Activated naive CD8-positive, alpha-beta T cell treated with anti-CD3 and anti-CD28 coated beads for 36 hours (primary cell): ENCODE results near the gene TM7SF2. TPM values are rescaled to one million over a fixed set of nuclear protein-coding genes. Genes with fewer than 3 reads are reported as not detected.
A peak's percentile ranks its signal among the peaks of the same experiment; 100 is the strongest.

Experiments
- DNase-seq: peaks from one replicate; pipeline ENCODE4 v3.0.0; 2021
- H3K27ac Mint-ChIP-seq: one replicate; pipeline ENCODE4 v1.8.0; 2022; ENCODE audit warnings: mild to moderate bottlenecking, moderate library complexity, mixed read lengths
- H3K27me3 Mint-ChIP-seq: one replicate; pipeline ENCODE4 v1.8.0; 2022; ENCODE audit warnings: mild to moderate bottlenecking, mixed read lengths
- H3K36me3 Mint-ChIP-seq: one replicate; pipeline ENCODE4 v1.8.0; 2021; ENCODE audit warnings: mild to moderate bottlenecking, mixed read lengths
- H3K4me1 Mint-ChIP-seq: one replicate; pipeline ENCODE4 v1.8.0; 2021; ENCODE audit warnings: mixed read lengths
- H3K4me3 Mint-ChIP-seq: one replicate; pipeline ENCODE4 v1.8.0; 2022; ENCODE audit warnings: mild to moderate bottlenecking, moderate library complexity, mixed read lengths
- H3K9me3 Mint-ChIP-seq: one replicate; pipeline ENCODE4 v1.8.0; 2022; ENCODE audit warnings: mixed read lengths
- total RNA-seq, 2 experiments: library from RNA; stranded (reverse); gene quantifications; one replicate each; pipeline ENCODE4 v1.2.3, GENCODE V29; 2021

Gene TM7SF2
- 10 to 100 TPM; 12.3 to 14.7 TPM for total RNA-seq

GRCh38 chr11:65111744-65112545, at the start of gene TM7SF2:
Gene TM7SF2, plus strand, starts transcription at chr11:65111872. Its CDS starts 144 bp downstream, at chr11:65112016.
- peaks cover 3% of the 10 kb centered on the region for H3K27me3 Mint-ChIP-seq
- peak within 1 kb of the TSS; percentile 88 for H3K4me3 Mint-ChIP-seq
- peaks cover 17% of the 10 kb centered on the region for H3K36me3 Mint-ChIP-seq
- peak; percentile 95 for DNase-seq
- peak within 1 kb of the TSS; percentile 83 for H3K27ac Mint-ChIP-seq
- peaks cover 44% of the 10 kb centered on the region for H3K4me1 Mint-ChIP-seq
- no peaks in the 10 kb centered on the region for H3K9me3 Mint-ChIP-seq

DNA sequence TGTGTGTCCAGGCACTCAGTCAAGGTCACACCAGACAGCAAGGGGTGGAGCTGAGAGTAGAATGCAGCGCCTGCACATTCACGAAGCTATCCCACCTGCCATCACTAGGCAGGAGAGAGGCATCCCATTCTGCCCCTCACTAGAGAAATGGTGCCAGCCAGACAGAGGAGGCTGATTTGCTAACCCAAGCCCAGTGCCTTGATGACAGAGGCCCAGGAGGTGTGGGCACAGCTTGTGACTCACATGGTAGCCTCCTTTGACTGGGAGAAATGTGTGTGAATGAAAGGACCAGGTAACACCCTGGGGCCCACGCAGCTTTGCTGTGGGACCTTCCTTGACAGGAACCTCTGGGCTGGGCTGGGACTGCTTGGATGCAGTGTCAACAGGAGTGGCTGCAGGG, 48.1 kb upstream of the TM7SF2 start:
- Mint-ChIP-seq H3K36me3 (no peaks in the 10 kb centered on the region), H3K27ac (no peak overlapping the region), H3K4me3 (no peak overlapping the region), H3K9me3 (no peaks in the 10 kb centered on the region), H3K4me1 (no peaks in the 10 kb centered on the region), H3K27me3 (peaks cover 5% of the 10 kb centered on the region)
- no peak for DNase-seq

GRCh38 chr11:65064847-65065240, 46.8 kb upstream of the TM7SF2 start:
- H3K36me3 Mint-ChIP-seq, result no peaks in the 10 kb centered on the region
- no peak overlapping the region for H3K27ac Mint-ChIP-seq
- peaks cover 5% of the 10 kb centered on the region for H3K27me3 Mint-ChIP-seq
- DNase-seq, result no peak
- H3K4me1 Mint-ChIP-seq, result no peaks in the 10 kb centered on the region
- no peaks in the 10 kb centered on the region for H3K9me3 Mint-ChIP-seq
- H3K4me3 Mint-ChIP-seq, result no peak overlapping the region

- DNase-seq, result no peak
- Mint-ChIP-seq H3K4me3 (no peak overlapping the region), H3K9me3 (no peaks in the 10 kb centered on the region), H3K27me3 (peaks cover 5% of the 10 kb centered on the region), H3K36me3 (no peaks in the 10 kb centered on the region), H3K27ac (no peak overlapping the region), H3K4me1 (no peaks in the 10 kb centered on the region)
These were observed 45.8 kb upstream of the TM7SF2 start for GRCh38 chr11:65065851-65066250.

DNA sequence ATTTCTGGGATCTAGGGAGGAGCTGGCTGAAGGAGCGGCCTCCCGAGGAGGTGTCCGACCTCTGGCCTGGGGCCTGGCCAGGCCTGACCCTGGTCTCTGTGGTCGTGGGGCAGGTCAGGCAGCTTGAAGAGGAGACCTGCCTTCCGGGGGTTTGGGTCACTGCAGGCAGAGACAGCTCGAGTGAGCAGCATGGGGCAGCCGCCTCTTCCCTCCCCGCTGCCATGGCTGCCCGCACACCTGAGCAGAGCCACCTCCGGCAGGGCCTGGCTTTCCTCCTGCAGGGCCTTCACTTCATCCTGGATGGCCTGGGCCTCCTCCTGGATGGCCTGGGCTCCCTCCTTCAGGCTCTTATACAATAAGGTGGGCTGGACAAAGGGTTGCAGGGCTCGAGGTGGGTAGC, 45.4 kb upstream of the TM7SF2 start:
- no peak overlapping the region for H3K4me3 Mint-ChIP-seq
- peaks cover 5% of the 10 kb centered on the region for H3K27me3 Mint-ChIP-seq
- H3K36me3 Mint-ChIP-seq, result no peaks in the 10 kb centered on the region
- DNase-seq, result no peak
- H3K9me3 Mint-ChIP-seq, result no peaks in the 10 kb centered on the region
- H3K27ac Mint-ChIP-seq, result no peak overlapping the region
- no peaks in the 10 kb centered on the region for H3K4me1 Mint-ChIP-seq

- DNase-seq, result no peak
- no peaks in the 10 kb centered on the region for H3K36me3 Mint-ChIP-seq
- H3K4me3 Mint-ChIP-seq, result no peak overlapping the region
- no peak overlapping the region for H3K27ac Mint-ChIP-seq
- no peaks in the 10 kb centered on the region for H3K9me3 Mint-ChIP-seq
- peaks cover 5% of the 10 kb centered on the region for H3K27me3 Mint-ChIP-seq
- no peaks in the 10 kb centered on the region for H3K4me1 Mint-ChIP-seq
These were observed 44.8 kb upstream of the TM7SF2 start for GRCh38 chr11:65066805-65067291.

DNA sequence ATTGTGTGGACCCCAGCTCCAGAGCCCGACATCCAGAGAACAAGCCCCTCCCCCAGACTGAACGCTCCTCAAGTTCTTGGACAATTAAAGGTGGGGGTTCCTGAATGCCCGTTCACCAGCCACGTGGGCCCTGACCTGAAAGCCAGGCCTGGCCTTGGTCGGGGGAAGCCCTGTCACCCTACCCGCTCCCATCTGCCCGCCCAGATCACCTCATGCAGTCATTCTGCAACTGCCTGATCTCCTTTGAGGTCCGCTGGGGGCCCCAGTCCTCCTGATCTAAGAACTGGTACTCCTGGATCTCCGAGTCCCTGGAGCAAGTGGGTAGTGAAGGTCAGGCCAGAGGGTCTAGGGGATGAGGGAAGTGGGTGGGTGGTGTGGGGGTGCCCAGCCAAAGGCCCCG, 44.2 kb upstream of the TM7SF2 start:
- Mint-ChIP-seq H3K27me3 (peaks cover 1% of the 10 kb centered on the region), H3K36me3 (no peaks in the 10 kb centered on the region), H3K4me3 (no peak overlapping the region), H3K9me3 (no peaks in the 10 kb centered on the region), H3K4me1 (no peaks in the 10 kb centered on the region), H3K27ac (no peak overlapping the region)
- DNase-seq, result no peak

- no peak overlapping the region for H3K27ac Mint-ChIP-seq
- no peaks in the 10 kb centered on the region for H3K27me3 Mint-ChIP-seq
- no peaks in the 10 kb centered on the region for H3K9me3 Mint-ChIP-seq
- DNase-seq, result no peak
- H3K4me1 Mint-ChIP-seq, result no peaks in the 10 kb centered on the region
- H3K36me3 Mint-ChIP-seq, result peaks cover 3% of the 10 kb centered on the region
- H3K4me3 Mint-ChIP-seq, result no peak overlapping the region
These were observed 42.5 kb upstream of the TM7SF2 start for GRCh38 chr11:65069217-65069616.

- no peak for DNase-seq
- Mint-ChIP-seq H3K27me3 (no peaks in the 10 kb centered on the region), H3K4me1 (no peaks in the 10 kb centered on the region), H3K27ac (no peak overlapping the region), H3K36me3 (peaks cover 17% of the 10 kb centered on the region), H3K9me3 (no peaks in the 10 kb centered on the region), H3K4me3 (no peak overlapping the region)
These were observed 39.6 kb upstream of the TM7SF2 start for GRCh38 chr11:65071907-65072630.

DNA sequence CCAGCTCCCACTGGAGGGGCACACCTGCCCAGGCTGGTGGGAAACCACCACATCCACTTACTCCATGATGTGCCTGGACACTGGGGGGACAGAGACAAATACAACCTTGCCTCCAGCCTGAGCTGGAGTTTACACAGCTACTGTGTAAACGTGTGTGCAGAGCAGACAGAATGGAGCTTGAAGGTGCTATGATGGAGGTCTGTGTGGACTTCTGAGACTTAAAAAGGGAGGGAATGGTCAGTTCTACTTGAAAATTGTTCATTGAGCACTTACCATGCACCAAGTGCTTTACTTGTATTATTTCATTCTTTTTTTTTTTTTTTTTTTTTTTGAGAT, 39.1 kb upstream of the TM7SF2 start:
- Mint-ChIP-seq H3K9me3 (no peaks in the 10 kb centered on the region), H3K4me3 (no peak overlapping the region), H3K27ac (no peak overlapping the region), H3K36me3 (peaks cover 21% of the 10 kb centered on the region), H3K4me1 (no peaks in the 10 kb centered on the region), H3K27me3 (no peaks in the 10 kb centered on the region)
- DNase-seq, result no peak

GRCh38 chr11:65077451-65077850, 34.2 kb upstream of the TM7SF2 start:
- H3K4me3 Mint-ChIP-seq, result no peak overlapping the region
- no peak for DNase-seq
- peaks cover 57% of the 10 kb centered on the region for H3K36me3 Mint-ChIP-seq
- peaks cover 28% of the 10 kb centered on the region for H3K4me1 Mint-ChIP-seq
- H3K27me3 Mint-ChIP-seq, result no peaks in the 10 kb centered on the region
- no peak overlapping the region for H3K27ac Mint-ChIP-seq
- no peaks in the 10 kb centered on the region for H3K9me3 Mint-ChIP-seq

GRCh38 chr11:65078151-65078550, 33.5 kb upstream of the TM7SF2 start:
- H3K4me1 Mint-ChIP-seq, result peaks cover 35% of the 10 kb centered on the region
- H3K36me3 Mint-ChIP-seq, result peaks cover 64% of the 10 kb centered on the region
- H3K9me3 Mint-ChIP-seq, result no peaks in the 10 kb centered on the region
- no peak overlapping the region for H3K27ac Mint-ChIP-seq
- H3K4me3 Mint-ChIP-seq, result no peak overlapping the region
- H3K27me3 Mint-ChIP-seq, result no peaks in the 10 kb centered on the region
- peak; percentile 60 for DNase-seq

DNA sequence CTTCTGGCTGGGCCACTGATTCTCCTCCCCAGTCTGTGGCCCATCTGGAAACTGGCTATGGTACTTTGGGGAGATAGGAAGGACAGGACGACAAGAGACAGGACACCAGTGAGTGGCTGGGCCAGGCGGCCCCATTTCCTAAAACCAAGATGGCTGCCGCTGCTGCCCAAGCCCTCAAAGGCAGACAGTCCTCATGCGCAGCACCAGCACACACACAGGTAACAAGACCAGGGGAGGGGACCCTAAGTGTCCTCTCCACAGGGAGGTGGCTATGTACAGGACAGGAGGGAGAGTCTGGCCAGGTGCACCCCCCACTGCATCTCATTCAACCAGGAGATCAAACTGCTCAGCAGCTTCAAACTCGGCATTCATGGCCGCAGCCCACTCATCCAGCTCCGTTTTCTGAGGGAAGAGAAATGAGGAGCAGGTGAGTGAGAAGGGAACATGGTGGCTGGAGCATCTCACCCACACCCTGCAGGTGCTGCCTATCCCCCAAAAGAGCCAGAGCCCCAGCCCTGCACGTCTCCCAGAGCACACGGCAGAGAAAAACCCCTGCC, 32.8 kb upstream of the TM7SF2 start:
- Mint-ChIP-seq H3K4me1 (peaks cover 35% of the 10 kb centered on the region), H3K36me3 (peaks cover 67% of the 10 kb centered on the region), H3K9me3 (no peaks in the 10 kb centered on the region), H3K27me3 (peaks cover 1% of the 10 kb centered on the region), H3K27ac (peak overlapping the region; percentile 32), H3K4me3 (no peak overlapping the region)
- DNase-seq, result no peak

DNA sequence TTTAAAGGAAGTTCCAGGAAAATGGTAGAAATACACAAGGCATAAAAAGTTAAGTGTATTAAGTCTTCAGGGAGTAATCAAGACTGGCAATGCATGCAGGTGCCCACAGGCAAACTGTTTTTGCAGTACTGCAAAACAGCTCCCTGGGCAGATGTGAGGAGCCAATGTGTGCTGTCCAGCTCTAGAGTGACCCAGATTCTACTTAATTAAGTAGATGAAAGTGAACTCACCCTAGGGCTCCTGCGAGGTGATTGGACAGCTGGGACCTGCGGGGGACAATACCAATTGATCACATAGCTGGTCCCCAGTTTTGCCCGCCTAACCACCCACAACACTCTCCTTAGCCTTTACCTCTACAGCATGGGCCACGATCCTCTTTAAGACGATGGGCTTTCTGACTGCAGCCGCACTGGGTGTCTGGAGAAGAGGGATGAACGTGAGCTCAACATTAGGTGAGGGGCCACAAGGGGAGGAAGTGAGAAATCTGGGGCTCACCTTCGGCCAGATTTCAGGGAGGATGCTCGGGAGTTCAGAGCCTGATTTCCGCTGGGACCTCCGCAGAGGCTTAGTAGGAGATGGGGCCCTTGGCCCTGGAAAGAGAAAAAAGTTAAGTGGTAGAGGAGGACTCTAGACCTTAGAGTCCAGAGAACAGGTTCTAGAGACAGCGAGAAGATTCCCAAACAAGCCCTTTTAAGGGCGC, 28.4 kb upstream of the TM7SF2 start:
- peak overlapping the region; percentile 97 for H3K4me3 Mint-ChIP-seq
- H3K4me1 Mint-ChIP-seq, result peaks cover 41% of the 10 kb centered on the region
- H3K27me3 Mint-ChIP-seq, result peaks cover 4% of the 10 kb centered on the region
- peaks cover 45% of the 10 kb centered on the region for H3K36me3 Mint-ChIP-seq
- H3K9me3 Mint-ChIP-seq, result no peaks in the 10 kb centered on the region
- H3K27ac Mint-ChIP-seq, result peak overlapping the region; percentile 98
- no peak for DNase-seq
